SK-N-SH (cell line): Measurements from ENCODE around the gene SULF2. TPM values are rescaled to one million over a fixed set of nuclear protein-coding genes. Genes with fewer than 3 reads are reported as not detected.

Experiments used
- CTCF ChIA-PET: fragments of 300-600, 350-600 bp; formaldehyde crosslinking; extraction: SDS; loops from one replicate; lab custom pipeline; 2021; lab: Yijun Ruan, JAX
- POLR2A ChIA-PET: fragments of 350-600 bp; sonication (Branson Sonifier 250); formaldehyde crosslinking; extraction: SDS; loops from one replicate; lab custom pipeline; 2020; ENCODE audit warnings: antibody characterized with exemption, inconsistent platforms; lab: Yijun Ruan, JAX
- DNase-seq: peaks from one replicate; pipeline ENCODE4 v3.0.0; 2012
- H2AFZ ChIP-seq: fragments of 200-600 bp; sonication (generic); 2 replicates; pipeline ENCODE4 v1.8.1; 2016; ENCODE audit warnings: antibody characterized with exemption, mild to moderate bottlenecking, low read depth
- H3F3A ChIP-seq: fragments of 200-600 bp; sonication (generic); replicated peaks from 2 replicates; pipeline ENCODE3; 2016; ENCODE audit warnings: antibody characterized with exemption, mild to moderate bottlenecking; ENCODE audit not compliant: insufficient read depth
- H3K27ac ChIP-seq, 2 experiments: fragments of 200-500 bp in 1 of 2; fragments of 200-600 bp in 1 of 2; sonication (Bioruptor generic) in 1 of 2; sonication (generic), shearing (Covaris generic) in 1 of 2; 2 replicates each; pipeline versions ENCODE4 v1.5.1 to v1.6.1; 2014 to 2016; ENCODE audit warnings: low read depth in 2 of 2, inconsistent platforms in 1 of 2, low read length in 1 of 2, mild to moderate bottlenecking in 1 of 2, mixed read lengths in 1 of 2
- H3K27me3 ChIP-seq: fragments of 200-600 bp; sonication (generic), shearing (Covaris generic); 2 replicates; pipeline ENCODE4 v1.6.1; 2016; ENCODE audit warnings: mixed run types; ENCODE audit not compliant: insufficient read depth
- H3K36me3 ChIP-seq, 2 experiments: fragments of 200-500 bp in 1 of 2; fragments of 200-600 bp in 1 of 2; sonication (Bioruptor generic) in 1 of 2; sonication (generic) in 1 of 2; replicated peaks in 1 of 2; 2 replicates each; pipeline versions ENCODE3 to v1.5.1; 2014 to 2016; ENCODE audit warnings: low read length in 1 of 2, mild to moderate bottlenecking in 1 of 2; ENCODE audit not compliant: insufficient read depth in 2 of 2, control insufficient read depth in 1 of 2
- H3K4me1 ChIP-seq, 2 experiments: fragments of 200-500 bp in 1 of 2; fragments of 200-600 bp in 1 of 2; sonication (Bioruptor generic) in 1 of 2; sonication (generic), shearing (Covaris generic) in 1 of 2; 2 replicates each; pipeline versions ENCODE4 v1.5.1 to v1.6.1; 2014 to 2016; ENCODE audit warnings: low read depth in 1 of 2, low read length in 1 of 2, mixed run types in 1 of 2; ENCODE audit not compliant: insufficient read depth in 2 of 2, control insufficient read depth in 1 of 2
- H3K4me2 ChIP-seq: fragments of 200-600 bp; sonication (generic), shearing (Covaris generic); 2 replicates; pipeline ENCODE4 v1.6.1; 2017; ENCODE audit warnings: mixed run types
- H3K4me3 ChIP-seq, 2 experiments: fragments of 200-500 bp in 1 of 2; fragments of 200-600 bp in 1 of 2; sonication (Bioruptor generic) in 1 of 2; sonication (generic), shearing (Covaris generic) in 1 of 2; 2 replicates each; pipeline versions ENCODE4 v1.5.1 to v1.8.1; 2014 to 2016; ENCODE audit warnings: low read depth in 2 of 2, inconsistent platforms in 1 of 2, low read length in 1 of 2, mild to moderate bottlenecking in 1 of 2, mixed read lengths in 1 of 2, moderate library complexity in 1 of 2
- H3K79me2 ChIP-seq: fragments of 200-600 bp; sonication (generic); 2 replicates; pipeline ENCODE4 v1.8.1; 2017; ENCODE audit warnings: mild to moderate bottlenecking; ENCODE audit not compliant: insufficient read depth
- H3K9ac ChIP-seq: fragments of 200-600 bp; sonication (generic); 2 replicates; pipeline ENCODE4 v1.6.1; 2017; ENCODE audit warnings: mixed run types
- H3K9me2 ChIP-seq: fragments of 200-600 bp; sonication (generic); 2 replicates; pipeline ENCODE4 v1.6.1; 2017; ENCODE audit warnings: mixed run types
- H3K9me3 ChIP-seq: fragments of 200-600 bp; sonication (generic); 2 replicates; pipeline ENCODE4 v1.6.1; 2017; ENCODE audit warnings: mixed run types, mild to moderate bottlenecking, moderate library complexity
- H4K20me1 ChIP-seq: fragments of 200-600 bp; sonication (generic); 2 replicates; pipeline ENCODE4 v1.6.1; 2017; ENCODE audit warnings: mild to moderate bottlenecking, mixed run types; ENCODE audit not compliant: insufficient read depth
- CHD2 ChIP-seq: fragments of 150-350 bp; IDR thresholded peaks from 2 replicates; pipeline ENCODE4 v1.6.1; 2018; ENCODE audit warnings: low read length; ENCODE audit not compliant: partially characterized antibody
- EZH2phosphoT487 ChIP-seq: fragments of 200-600 bp; sonication (generic); IDR thresholded peaks from 2 replicates; pipeline ENCODE4 v1.6.1; 2017; ENCODE audit warnings: low read depth, mixed run types, mild to moderate bottlenecking, antibody characterized with exemption, moderate library complexity, borderline replicate concordance
- FOXJ3 ChIP-seq: sonication (generic); formaldehyde crosslinking; IDR thresholded peaks from 2 replicates; pipeline ENCODE4 v1.5.1; 2020; ENCODE audit warnings: mild to moderate bottlenecking, missing genetic modification reagents
- GABPA ChIP-seq: IDR thresholded peaks from 2 replicates; pipeline ENCODE4 v1.4.0; 2012; ENCODE audit warnings: low read depth, mild to moderate bottlenecking
- GATA2 ChIP-seq: sonication (generic); formaldehyde crosslinking; IDR thresholded peaks from 2 replicates; pipeline ENCODE4 v1.5.0; 2020; ENCODE audit warnings: mild to moderate bottlenecking, missing genetic modification reagents
- MEF2A ChIP-seq: IDR thresholded peaks from 2 replicates; pipeline ENCODE4 v1.4.0; 2012; ENCODE audit warnings: low read depth, borderline replicate concordance
- MXI1 ChIP-seq: IDR thresholded peaks from 2 replicates; pipeline ENCODE4 v1.6.1; 2012; ENCODE audit warnings: mild to moderate bottlenecking, low read depth, low read length, improper control_type of control experiment
- RAD21 ChIP-seq: IDR thresholded peaks from 2 replicates; pipeline ENCODE4 v1.6.1; 2012; ENCODE audit warnings: mild to moderate bottlenecking, low read length
- RCOR1 ChIP-seq: fragments of 150-350 bp; IDR thresholded peaks from 2 replicates; pipeline ENCODE4 v1.6.1; 2017; ENCODE audit warnings: antibody characterized with exemption, low read length
- RFX5 ChIP-seq: IDR thresholded peaks from 2 replicates; pipeline ENCODE4 v1.6.1; 2012; ENCODE audit warnings: mild to moderate bottlenecking, improper control_type of control experiment, low read length
- RXRA ChIP-seq: IDR thresholded peaks from 2 replicates; pipeline ENCODE4 v1.4.0; 2012; ENCODE audit warnings: low read depth, mild to moderate bottlenecking, borderline replicate concordance
- TAF1 ChIP-seq: IDR thresholded peaks from 2 replicates; pipeline ENCODE4 v1.6.1; 2012; ENCODE audit warnings: low read depth, mild to moderate bottlenecking, low read length, moderate library complexity, borderline replicate concordance
- TCF12 ChIP-seq: IDR thresholded peaks from 2 replicates; pipeline ENCODE4 v1.4.0; 2012
- WGBS: methylation state at CpG from one replicate; pipeline ENCODE4 v1.1.6; 2017; ENCODE audit warnings: low lambda C conversion rate; 5-methylcytosine and 5-hydroxymethylcytosine counted together
- polyA plus RNA-seq, 3 experiments: library from polyadenylated mRNA; depleted of rRNA; stranded (reverse); fragments of >200 nt; gene quantifications; 2 replicates each; pipeline ENCODE4 v1.2.3, GENCODE V29; 2012
- TF ChIP-seq, protein P1 (sequence below): IDR thresholded peaks from 2 replicates; pipeline ENCODE4; 2012
- TF ChIP-seq, protein P2 (sequence below): IDR thresholded peaks from 2 replicates; pipeline ENCODE4 v1.4.0; 2012; ENCODE audit warnings: low read depth, borderline replicate concordance

Gene SULF2
- polyA plus RNA-seq, 1 of the 3 experiments (the other 2 are of a cell fraction), result 20.2 TPM

DNA sequence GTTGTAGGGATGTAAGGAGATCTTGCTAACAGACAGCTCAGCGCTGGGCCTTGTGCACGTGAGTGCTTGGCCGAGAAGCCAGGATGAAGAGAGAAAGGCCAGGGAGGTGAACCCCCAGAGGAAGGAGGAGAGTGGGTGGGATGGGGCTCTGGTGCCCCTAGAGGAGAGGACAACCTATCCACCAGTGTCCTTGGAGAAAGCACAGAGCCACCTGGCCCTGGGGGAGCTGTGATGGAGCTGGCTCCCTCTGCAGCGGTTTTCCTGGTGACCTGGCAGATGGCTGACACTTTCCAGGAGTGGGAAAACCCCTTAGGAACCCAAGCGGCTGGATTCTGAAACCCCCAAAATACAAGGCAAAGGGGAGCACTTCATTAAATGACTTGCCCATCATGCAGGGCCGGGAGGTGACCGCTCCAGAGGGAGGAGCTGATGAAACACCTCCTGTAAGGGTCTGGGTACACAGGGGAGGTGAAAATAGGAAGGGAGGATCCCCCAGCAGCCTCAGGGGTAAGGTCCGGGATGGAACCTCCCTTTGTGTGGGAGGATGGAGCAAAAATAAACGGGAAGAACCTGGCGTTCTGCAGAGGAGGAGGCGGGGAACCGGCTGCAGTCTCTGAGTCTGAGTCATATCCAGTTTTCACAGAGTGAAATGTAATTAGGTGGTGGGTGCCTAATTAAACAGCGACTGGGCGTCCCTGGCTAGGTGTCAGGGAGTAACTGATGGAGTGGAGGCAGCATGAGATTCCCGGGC lies 80.4 kb downstream of the SULF2 start:
- Histone ChIP-seq H3K4me3 (no peak overlapping the region), H3K4me2 (no peak overlapping the region), H4K20me1 (no peaks in the 10 kb centered on the region), H3K36me3 (peaks cover 0 to 4% of the 10 kb centered on the region in 2 experiments), H3K27me3 (no peaks in the 10 kb centered on the region), H3K79me2 (no peaks in the 10 kb centered on the region), H3F3A (no peaks in the 10 kb centered on the region), H3K27ac (no peak overlapping the region), H3K4me1 (peaks cover 0 to 21% of the 10 kb centered on the region in 2 experiments; a peak in 2 of 4 replicates), H2AFZ (no peak overlapping the region), H3K9ac (no peak overlapping the region), H3K9me2 (no peaks in the 10 kb centered on the region), H3K9me3 (no peaks in the 10 kb centered on the region)
- ChIA-PET POLR2A (interaction anchor here (0.6 kb wide), 1 partner anchor 10 kb away, joined by 3 read pairs; no protein-coding TSS in a partner anchor), CTCF (interaction anchor here (1.0 to 2.1 kb wide), 3 partner anchors 20 to 915 kb away, joined by 4 to 8 read pairs (median 5); no protein-coding TSS in a partner anchor)
- WGBS, result 59% methylated on average over 15 of the region's 15 CpGs
- DNase-seq, result no peak
- TF ChIP-seq CHD2, result no peak
- no peak for TF ChIP-seq RCOR1
- TF ChIP-seq, protein P1, sequence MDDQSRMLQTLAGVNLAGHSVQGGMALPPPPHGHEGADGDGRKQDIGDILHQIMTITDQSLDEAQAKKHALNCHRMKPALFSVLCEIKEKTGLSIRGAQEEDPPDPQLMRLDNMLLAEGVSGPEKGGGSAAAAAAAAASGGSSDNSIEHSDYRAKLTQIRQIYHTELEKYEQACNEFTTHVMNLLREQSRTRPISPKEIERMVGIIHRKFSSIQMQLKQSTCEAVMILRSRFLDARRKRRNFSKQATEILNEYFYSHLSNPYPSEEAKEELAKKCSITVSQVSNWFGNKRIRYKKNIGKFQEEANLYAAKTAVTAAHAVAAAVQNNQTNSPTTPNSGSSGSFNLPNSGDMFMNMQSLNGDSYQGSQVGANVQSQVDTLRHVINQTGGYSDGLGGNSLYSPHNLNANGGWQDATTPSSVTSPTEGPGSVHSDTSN, result no peak
- TF ChIP-seq RXRA, result no peak
- no peak for TF ChIP-seq TCF12
- TF ChIP-seq EZH2phosphoT487, result no peak
- TF ChIP-seq GABPA, result no peak
- no peak for TF ChIP-seq MXI1
- no peak for TF ChIP-seq GATA2 (CRISPR knock-in tag)
- TF ChIP-seq FOXJ3 (CRISPR knock-in tag), result no peak
- TF ChIP-seq, protein P2, sequence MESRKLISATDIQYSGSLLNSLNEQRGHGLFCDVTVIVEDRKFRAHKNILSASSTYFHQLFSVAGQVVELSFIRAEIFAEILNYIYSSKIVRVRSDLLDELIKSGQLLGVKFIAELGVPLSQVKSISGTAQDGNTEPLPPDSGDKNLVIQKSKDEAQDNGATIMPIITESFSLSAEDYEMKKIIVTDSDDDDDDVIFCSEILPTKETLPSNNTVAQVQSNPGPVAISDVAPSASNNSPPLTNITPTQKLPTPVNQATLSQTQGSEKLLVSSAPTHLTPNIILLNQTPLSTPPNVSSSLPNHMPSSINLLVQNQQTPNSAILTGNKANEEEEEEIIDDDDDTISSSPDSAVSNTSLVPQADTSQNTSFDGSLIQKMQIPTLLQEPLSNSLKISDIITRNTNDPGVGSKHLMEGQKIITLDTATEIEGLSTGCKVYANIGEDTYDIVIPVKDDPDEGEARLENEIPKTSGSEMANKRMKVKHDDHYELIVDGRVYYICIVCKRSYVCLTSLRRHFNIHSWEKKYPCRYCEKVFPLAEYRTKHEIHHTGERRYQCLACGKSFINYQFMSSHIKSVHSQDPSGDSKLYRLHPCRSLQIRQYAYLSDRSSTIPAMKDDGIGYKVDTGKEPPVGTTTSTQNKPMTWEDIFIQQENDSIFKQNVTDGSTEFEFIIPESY, result no peak
- no peak for TF ChIP-seq MEF2A
- TF ChIP-seq TAF1, result no peak
- TF ChIP-seq RFX5, result no peak
- TF ChIP-seq RAD21, result no peak
